Right ventricle myocardium superior (tissue), 1 donor: ENCODE measurements around the gene RBBP5. TPM values are rescaled to one million over a fixed set of nuclear protein-coding genes. Genes with fewer than 3 reads are reported as not detected.
"Not testable (repeated sequence)": the region's sequence is repeated elsewhere in the genome, so short reads cannot be mapped to it uniquely, and the experiment has no call there.

Experiments used
- ATAC-seq: fragments of 200-7000 bp; cut with Tn5 transposase; one replicate; pipeline ENCODE4 v1.9.1; 2020; ENCODE audit warnings: mild to moderate bottlenecking; ENCODE audit not compliant: poor library complexity
- DNase-seq: peaks from one replicate; pipeline ENCODE4 v3.0.0-alpha.2; 2020
- intact Hi-C: fragments of 100-400 bp; cut with DNase I; formaldehyde crosslinking; loops from one replicate; pipeline ENCODE4 v1.11.2; 2022
- long read RNA-seq: library from polyadenylated mRNA; unstranded; transcript quantifications from one replicate; pipeline ENCODE4 v2.0.0, GENCODE V29; 2021
- total RNA-seq: library from RNA; stranded (reverse); fragmentation: NEBNext Ultra II Directional; extraction: Animal tissue kit (Norgen Biotek cat#: 25700); gene quantifications from one replicate; pipeline ENCODE4 v1.2.1, GENCODE V29; 2021
- donor health status: DM: no; HTN: yes; CAD: no; lungs with severe emphysema.

RBBP5 gene
- total RNA-seq, result 9.3 TPM
- long read RNA-seq, full-length matches to known transcripts, result 7 of 10 reads
- long read RNA-seq, partial matches to known transcripts, result 2 of 10 reads
- long read RNA-seq, other reads (novel, unspliced or antisense), result 1 of 10 reads

- peak; percentile 96 for DNase-seq
- intact Hi-C loops, result no loop called here
- ATAC-seq, result peak; percentile 99
These were observed at the start of gene RBBP5 for GRCh38 chr1:205121660-205122488. Gene RBBP5 (minus strand): TSS chr1:205121978. CDS start chr1:205121873, 105 bp downstream.

GRCh38 chr1:205171369-205171768, 49.6 kb upstream of the RBBP5 start:
- intact Hi-C loops, result no loop called here
- ATAC-seq (no peak), DNase-seq (no peak)

- intact Hi-C loops, result no loop called here
- DNase-seq, result no peak
- no peak for ATAC-seq
These were observed 48.9 kb upstream of the RBBP5 start for GRCh38 chr1:205170532-205171269.

- DNase-seq (no peak), ATAC-seq (no peak)
- intact Hi-C loops, result no loop called here
These were observed 47.5 kb upstream of the RBBP5 start for GRCh38 chr1:205169248-205169647.

GRCh38 chr1:205168291-205168690, 46.5 kb upstream of the RBBP5 start:
- DNase-seq, result no peak
- intact Hi-C loops, result no loop called here
- ATAC-seq, result no peak

- ATAC-seq (no peak), DNase-seq (no peak)
- intact Hi-C loops, result no loop called here
These were observed 40.5 kb upstream of the RBBP5 start for GRCh38 chr1:205162301-205162700.

GRCh38 chr1:205161076-205161475, 39.3 kb upstream of the RBBP5 start:
- ATAC-seq (no peak), DNase-seq (no peak)
- intact Hi-C loops, result no loop called here

- no peak for DNase-seq
- intact Hi-C loops, result no loop called here
- ATAC-seq, result no peak
These were observed 36.4 kb upstream of the RBBP5 start for GRCh38 chr1:205158048-205158616.

- ATAC-seq, DNase-seq, intact Hi-C loops: not testable (repeated sequence)
These were observed 34.0 kb upstream of the RBBP5 start for GRCh38 chr1:205155665-205156377.

GRCh38 chr1:205152505-205152904, 30.7 kb upstream of the RBBP5 start:
- ATAC-seq, result no peak
- DNase-seq, result no peak
- intact Hi-C loops, result no loop called here

- DNase-seq (no peak), ATAC-seq (peak; percentile 39)
- intact Hi-C loops, result no loop called here
These were observed 29.1 kb upstream of the RBBP5 start for GRCh38 chr1:205150651-205151428.

GRCh38 chr1:205147191-205147835, 25.5 kb upstream of the RBBP5 start:
- ATAC-seq, result no peak
- DNase-seq, result no peak
- intact Hi-C loops, result loop anchor here (10.0 kb wide), 1 partner anchor 107 kb away; no protein-coding TSS in a partner anchor

GRCh38 chr1:205144751-205145150, 23.0 kb upstream of the RBBP5 start:
- DNase-seq (no peak), ATAC-seq (no peak)
- intact Hi-C loops, result loop anchor here (10.0 kb wide), 1 partner anchor 110 kb away; no protein-coding TSS in a partner anchor

- intact Hi-C loops, result loop anchor here (10.0 kb wide), 1 partner anchor 111 kb away; no protein-coding TSS in a partner anchor
- ATAC-seq (no peak), DNase-seq (no peak)
These were observed 22.4 kb upstream of the RBBP5 start for GRCh38 chr1:205144046-205144720.

- no peak for ATAC-seq
- intact Hi-C loops, result loop anchor here (10.0 kb wide), 1 partner anchor 113 kb away; no protein-coding TSS in a partner anchor
- no peak for DNase-seq
These were observed 20.3 kb upstream of the RBBP5 start for GRCh38 chr1:205142102-205142469.

GRCh38 chr1:205141236-205142101, 19.7 kb upstream of the RBBP5 start:
- DNase-seq (peak; percentile 55), ATAC-seq (peak; percentile 84)
- intact Hi-C loops, result loop anchor here (10.0 kb wide), 1 partner anchor 113 kb away; no protein-coding TSS in a partner anchor
